ENCODE data around the gene DIPK1C.

The DIPK1C gene

DNA sequence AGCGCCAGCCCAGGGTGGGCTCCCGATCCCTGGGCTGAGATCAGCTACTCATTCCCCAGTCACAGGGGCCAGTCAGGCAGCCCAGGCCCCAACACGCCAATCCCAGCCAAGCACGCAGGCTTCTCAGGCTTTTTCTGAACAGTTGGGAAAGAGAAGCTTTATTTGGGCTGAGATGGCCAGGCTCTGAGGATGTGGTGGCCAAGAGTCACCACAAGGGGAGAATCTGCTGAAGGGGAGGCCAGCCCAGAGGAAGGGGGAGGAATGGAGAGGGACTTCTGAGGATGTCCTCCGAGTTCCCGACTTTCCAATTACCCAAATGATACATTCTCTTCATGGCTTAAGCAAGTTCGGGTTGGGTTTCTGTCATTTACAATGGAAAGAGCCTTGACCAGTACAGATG, 2.8 kb upstream of the DIPK1C start:
- Histone ChIP-seq H3K9me3 (ENCODE audit: control insufficient read depth, insufficient read depth, low read length) (no peaks in the 10 kb centered on the region), H3K9ac (ENCODE audit: low read depth, low read length) (no peak overlapping the region), H3K36me3 (ENCODE audit: control insufficient read depth, insufficient read depth, low read length) (no peaks in the 10 kb centered on the region), H3K4me1 (ENCODE audit: control insufficient read depth, insufficient read depth, low read length) (no peaks in the 10 kb centered on the region), H3K4me3 (ENCODE audit: low read depth, low read length) (no peak overlapping the region), H3K27me3 (ENCODE audit: control insufficient read depth, insufficient read depth, low read length) (peaks cover 45% of the 10 kb centered on the region)

DNA sequence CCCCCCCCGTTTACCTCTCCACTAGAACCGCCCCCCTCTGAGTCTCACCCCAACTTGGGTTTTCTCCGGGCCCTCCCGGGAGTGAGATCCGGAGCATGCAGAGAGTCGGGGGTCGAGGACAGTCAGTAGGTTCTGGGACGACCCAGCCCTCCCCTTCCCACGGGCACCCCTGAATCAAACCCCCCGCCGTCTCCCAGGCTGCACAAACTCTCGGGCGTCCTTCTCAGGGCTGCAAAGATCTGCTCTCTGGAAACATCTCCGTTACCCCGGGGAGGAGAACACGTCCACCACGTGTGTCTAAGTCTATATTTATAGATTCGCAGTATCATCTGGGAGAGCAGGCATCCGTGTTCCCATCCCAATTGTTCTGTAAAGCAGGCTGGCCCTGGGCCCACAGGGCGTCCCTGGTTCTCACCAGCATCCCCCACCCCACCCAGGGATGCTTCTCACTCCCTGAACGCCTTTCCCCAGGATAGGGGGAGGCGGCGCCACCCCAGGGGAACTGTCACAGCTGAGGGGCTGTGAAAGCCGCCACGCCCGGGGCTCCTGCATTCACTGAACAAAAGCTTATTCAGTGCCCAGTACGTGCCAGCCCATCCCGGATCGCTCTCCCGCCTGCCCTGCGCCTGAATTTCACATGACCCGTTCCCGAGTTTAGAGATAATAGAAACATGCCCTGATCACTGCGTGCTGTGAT, 765 bp upstream of the DIPK1C start:
- Histone ChIP-seq H3K27me3 (ENCODE audit: control insufficient read depth, insufficient read depth, low read length) (peaks cover 54% of the 10 kb centered on the region), H3K9ac (ENCODE audit: low read depth, low read length) (no peak overlapping the region), H3K4me3 (ENCODE audit: low read depth, low read length) (peak overlapping the region; percentile 39), H3K4me1 (ENCODE audit: control insufficient read depth, insufficient read depth, low read length) (no peaks in the 10 kb centered on the region), H3K36me3 (ENCODE audit: control insufficient read depth, insufficient read depth, low read length) (no peaks in the 10 kb centered on the region), H3K9me3 (ENCODE audit: control insufficient read depth, insufficient read depth, low read length) (no peaks in the 10 kb centered on the region)

DNA sequence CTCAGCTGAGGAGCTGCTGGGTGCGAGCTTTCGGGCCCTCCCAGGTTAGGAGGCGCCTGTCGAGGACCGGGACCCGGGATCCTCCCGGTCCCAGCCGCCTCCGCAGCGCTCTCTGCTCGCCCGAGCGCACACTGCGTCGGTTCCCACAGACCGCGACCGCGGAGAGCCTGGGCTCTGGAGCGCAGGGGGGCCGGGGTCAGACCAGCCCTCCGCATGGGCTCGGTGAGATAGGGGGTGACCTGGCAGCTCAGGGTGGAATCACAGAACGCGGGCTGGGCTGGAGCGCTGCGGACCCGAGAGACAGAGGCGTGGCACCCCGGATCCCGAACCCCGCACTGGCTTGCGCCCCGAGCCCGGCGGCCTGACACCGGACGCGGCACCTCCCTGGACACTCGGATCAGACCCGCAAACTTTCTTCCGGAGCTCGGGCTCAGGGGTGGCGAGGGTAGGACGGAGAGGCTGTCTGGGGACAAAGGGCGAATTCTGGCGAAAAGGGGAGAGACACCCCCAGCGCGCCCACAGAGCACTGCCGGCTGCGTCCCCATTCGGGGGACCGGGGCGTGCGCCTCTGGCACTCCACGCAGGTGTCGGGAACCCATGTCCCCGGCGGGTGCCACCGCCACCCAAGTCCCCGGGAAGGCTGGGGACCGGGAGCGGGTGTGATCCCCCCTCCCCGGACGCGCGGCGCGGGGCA, 612 bp downstream of the DIPK1C start:
- peaks cover 54% of the 10 kb centered on the region for H3K27me3 ChIP-seq (ENCODE audit: control insufficient read depth, insufficient read depth, low read length)
- peak overlapping the region; percentile 56 for H3K4me3 ChIP-seq (ENCODE audit: low read depth, low read length)

DNA sequence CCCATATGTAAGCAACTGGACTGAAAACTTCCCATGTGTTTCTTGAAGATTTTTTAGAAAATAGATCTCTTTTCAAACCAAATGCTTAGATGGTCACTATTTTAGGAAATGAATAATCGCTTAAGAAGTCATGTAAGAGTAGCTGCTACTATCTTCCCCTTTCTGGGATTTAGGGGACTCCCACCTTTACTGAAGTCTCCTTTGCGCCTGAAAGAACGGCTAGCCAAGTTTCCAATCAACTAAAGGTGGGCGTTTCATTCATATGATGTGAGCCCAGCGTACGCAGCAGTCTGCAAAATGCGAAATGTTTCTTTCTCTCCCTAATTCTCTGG, 1.1 kb downstream of the DIPK1C start:
- H3K27me3 ChIP-seq (ENCODE audit: control insufficient read depth, insufficient read depth, low read length) = peaks cover 54% of the 10 kb centered on the region
- no peaks in the 10 kb centered on the region for H3K36me3 ChIP-seq (ENCODE audit: control insufficient read depth, insufficient read depth, low read length)
- H3K9me3 ChIP-seq (ENCODE audit: control insufficient read depth, insufficient read depth, low read length) = no peaks in the 10 kb centered on the region
- no peak overlapping the region for H3K9ac ChIP-seq (ENCODE audit: low read depth, low read length)
- no peaks in the 10 kb centered on the region for H3K4me1 ChIP-seq (ENCODE audit: control insufficient read depth, insufficient read depth, low read length)
- H3K4me3 ChIP-seq (ENCODE audit: low read depth, low read length) = peak overlapping the region; percentile 56

More for the DNA sequence above, 612 bp downstream of the DIPK1C start:
- Histone ChIP-seq H3K36me3 (ENCODE audit: control insufficient read depth, insufficient read depth, low read length) (no peaks in the 10 kb centered on the region), H3K4me1 (ENCODE audit: control insufficient read depth, insufficient read depth, low read length) (no peaks in the 10 kb centered on the region), H3K9ac (ENCODE audit: low read depth, low read length) (no peak overlapping the region), H3K9me3 (ENCODE audit: control insufficient read depth, insufficient read depth, low read length) (no peaks in the 10 kb centered on the region)

DNA sequence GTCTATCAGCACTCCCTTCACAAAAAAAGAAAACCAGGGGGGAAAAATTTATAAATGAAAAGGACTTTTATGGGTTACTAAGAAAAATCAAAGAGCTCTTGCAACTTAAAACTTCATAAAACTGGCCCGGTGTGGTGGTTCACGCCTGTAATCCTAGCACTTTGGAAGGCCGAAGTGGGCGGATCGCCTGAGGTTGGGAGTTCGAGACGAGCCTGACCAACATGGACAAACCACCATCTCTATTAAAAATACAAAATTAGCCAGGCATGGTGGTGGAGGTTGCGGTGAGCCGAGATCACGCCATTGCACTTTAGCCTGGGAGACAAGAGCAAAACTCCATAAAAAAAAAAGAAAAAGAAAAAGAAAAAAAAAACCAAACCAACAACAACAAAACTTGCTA, 1.7 kb downstream of the DIPK1C start:
- peaks cover 54% of the 10 kb centered on the region for H3K27me3 ChIP-seq (ENCODE audit: control insufficient read depth, insufficient read depth, low read length)
- H3K9ac ChIP-seq (ENCODE audit: low read depth, low read length) = no peak overlapping the region
- no peak overlapping the region for H3K4me3 ChIP-seq (ENCODE audit: low read depth, low read length)
- H3K9me3 ChIP-seq (ENCODE audit: control insufficient read depth, insufficient read depth, low read length) = no peaks in the 10 kb centered on the region
- H3K4me1 ChIP-seq (ENCODE audit: control insufficient read depth, insufficient read depth, low read length) = no peaks in the 10 kb centered on the region
- no peaks in the 10 kb centered on the region for H3K36me3 ChIP-seq (ENCODE audit: control insufficient read depth, insufficient read depth, low read length)

DNA sequence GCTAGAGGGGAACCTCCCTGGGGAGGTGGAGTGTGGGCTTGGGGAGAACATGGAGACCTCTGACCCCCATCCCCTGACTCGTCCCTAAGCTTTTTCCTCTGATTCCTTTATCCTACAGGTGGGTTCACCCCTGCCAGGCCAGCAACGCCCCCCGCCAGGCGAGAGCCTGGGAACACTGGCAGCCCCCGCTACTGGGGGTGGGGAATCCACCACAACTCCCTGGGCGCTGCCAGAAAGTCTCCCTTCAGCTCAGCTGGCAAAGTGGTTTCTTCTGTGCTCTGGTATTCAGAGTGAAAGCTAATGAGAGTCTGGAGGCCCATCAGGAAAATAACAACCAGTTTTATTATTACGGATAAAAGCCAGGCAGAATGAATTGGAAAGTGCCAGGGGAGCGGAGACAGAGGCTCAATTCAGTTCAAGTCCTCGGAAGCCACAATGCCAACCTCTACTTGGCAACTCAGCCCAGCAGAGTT, 2.8 kb downstream of the DIPK1C start:
- H3K27me3 ChIP-seq (ENCODE audit: control insufficient read depth, insufficient read depth, low read length) = peaks cover 49% of the 10 kb centered on the region
- no peaks in the 10 kb centered on the region for H3K36me3 ChIP-seq (ENCODE audit: control insufficient read depth, insufficient read depth, low read length)
- H3K4me3 ChIP-seq (ENCODE audit: low read depth, low read length) = no peak overlapping the region
- no peaks in the 10 kb centered on the region for H3K9me3 ChIP-seq (ENCODE audit: control insufficient read depth, insufficient read depth, low read length)
- no peak overlapping the region for H3K9ac ChIP-seq (ENCODE audit: low read depth, low read length)
- no peaks in the 10 kb centered on the region for H3K4me1 ChIP-seq (ENCODE audit: control insufficient read depth, insufficient read depth, low read length)

DNA sequence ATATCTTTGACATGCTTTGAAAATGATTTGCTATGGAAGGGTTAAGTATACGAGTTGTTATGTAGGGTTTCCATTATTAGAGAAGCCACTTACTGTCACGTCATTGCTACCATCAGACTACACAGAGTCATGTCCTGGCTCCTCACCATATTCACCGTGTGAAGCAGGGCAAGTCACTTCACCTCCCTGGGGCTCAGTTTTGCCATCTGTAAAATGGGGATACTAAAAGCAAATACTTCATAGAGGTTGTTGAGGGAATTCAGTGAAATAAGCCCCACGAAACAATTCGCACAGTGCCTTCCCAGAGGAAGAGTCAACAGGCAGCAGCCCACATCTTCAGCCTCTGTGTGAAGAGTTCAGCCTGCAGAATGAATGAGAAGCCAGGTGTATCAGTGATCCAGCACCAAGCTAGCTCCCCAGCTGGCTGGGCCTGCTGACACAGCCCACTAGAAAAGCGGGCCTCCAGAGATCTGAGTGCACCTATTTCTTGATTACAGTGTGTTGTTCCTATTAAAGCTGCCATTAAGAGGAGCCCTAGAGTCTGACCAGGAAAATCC, 3.4 kb downstream of the DIPK1C start:
- no peaks in the 10 kb centered on the region for H3K4me1 ChIP-seq (ENCODE audit: control insufficient read depth, insufficient read depth, low read length)

DNA sequence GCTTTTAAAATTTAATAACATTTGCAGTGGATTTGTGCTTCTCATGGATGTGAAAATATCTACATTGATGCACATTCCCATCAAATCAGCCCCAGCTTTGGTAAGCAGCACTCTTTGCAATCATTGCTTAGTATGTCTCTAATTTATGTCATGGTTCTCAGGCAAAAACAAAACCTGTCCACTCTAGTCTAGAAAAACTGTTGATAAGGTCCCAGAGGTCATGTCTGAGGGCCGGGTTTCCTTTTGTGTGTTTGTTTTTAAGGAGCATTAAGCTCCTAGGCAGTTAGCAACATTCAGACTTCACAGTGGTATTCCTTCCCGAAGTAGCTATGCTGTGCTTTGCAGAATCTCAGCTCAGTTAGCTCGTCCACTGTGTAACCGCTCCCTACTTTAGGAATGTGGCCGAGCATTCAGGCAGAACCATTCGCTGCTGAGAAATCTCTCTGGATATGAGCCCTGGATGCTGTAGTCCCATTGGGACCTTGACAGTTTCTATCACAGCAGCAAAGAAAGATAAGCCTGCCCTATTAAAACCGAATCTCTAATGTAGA, 4.0 kb downstream of the DIPK1C start:
- Histone ChIP-seq H3K9me3 (ENCODE audit: control insufficient read depth, insufficient read depth, low read length) (no peaks in the 10 kb centered on the region), H3K27me3 (ENCODE audit: control insufficient read depth, insufficient read depth, low read length) (peaks cover 37% of the 10 kb centered on the region), H3K4me1 (ENCODE audit: control insufficient read depth, insufficient read depth, low read length) (no peaks in the 10 kb centered on the region), H3K36me3 (ENCODE audit: control insufficient read depth, insufficient read depth, low read length) (no peaks in the 10 kb centered on the region), H3K4me3 (ENCODE audit: low read depth, low read length) (no peak overlapping the region), H3K9ac (ENCODE audit: low read depth, low read length) (no peak overlapping the region)

More for the DNA sequence above, 3.4 kb downstream of the DIPK1C start:
- Histone ChIP-seq H3K27me3 (ENCODE audit: control insufficient read depth, insufficient read depth, low read length) (peaks cover 43% of the 10 kb centered on the region), H3K4me3 (ENCODE audit: low read depth, low read length) (no peak overlapping the region), H3K9me3 (ENCODE audit: control insufficient read depth, insufficient read depth, low read length) (no peaks in the 10 kb centered on the region), H3K9ac (ENCODE audit: low read depth, low read length) (no peak overlapping the region), H3K36me3 (ENCODE audit: control insufficient read depth, insufficient read depth, low read length) (no peaks in the 10 kb centered on the region)

DNA sequence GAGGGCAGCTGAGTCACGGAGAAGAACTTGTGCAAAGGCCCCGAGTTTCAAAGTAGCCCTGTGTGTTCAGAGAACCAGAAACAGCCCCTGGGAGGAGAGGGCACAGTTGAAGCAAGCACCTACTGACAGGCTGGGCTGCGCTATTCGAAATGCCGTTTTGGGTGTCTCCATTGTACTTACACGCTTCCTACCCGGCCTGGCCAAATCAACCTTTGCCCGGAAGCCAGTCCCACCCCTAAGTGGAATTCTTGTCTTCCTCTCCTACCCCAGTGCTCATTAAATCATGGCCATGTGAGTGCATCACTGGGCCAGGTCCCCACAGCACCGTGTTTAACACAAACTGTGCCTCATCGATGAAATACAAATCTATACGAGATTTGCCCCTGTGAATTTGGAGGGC, 6.0 kb downstream of the DIPK1C start:
- no peak overlapping the region for H3K4me3 ChIP-seq (ENCODE audit: low read depth, low read length)
- H3K9me3 ChIP-seq (ENCODE audit: control insufficient read depth, insufficient read depth, low read length) = no peaks in the 10 kb centered on the region
- peaks cover 21% of the 10 kb centered on the region for H3K27me3 ChIP-seq (ENCODE audit: control insufficient read depth, insufficient read depth, low read length)
- H3K4me1 ChIP-seq (ENCODE audit: control insufficient read depth, insufficient read depth, low read length) = no peaks in the 10 kb centered on the region
- no peaks in the 10 kb centered on the region for H3K36me3 ChIP-seq (ENCODE audit: control insufficient read depth, insufficient read depth, low read length)
- H3K9ac ChIP-seq (ENCODE audit: low read depth, low read length) = no peak overlapping the region

DNA sequence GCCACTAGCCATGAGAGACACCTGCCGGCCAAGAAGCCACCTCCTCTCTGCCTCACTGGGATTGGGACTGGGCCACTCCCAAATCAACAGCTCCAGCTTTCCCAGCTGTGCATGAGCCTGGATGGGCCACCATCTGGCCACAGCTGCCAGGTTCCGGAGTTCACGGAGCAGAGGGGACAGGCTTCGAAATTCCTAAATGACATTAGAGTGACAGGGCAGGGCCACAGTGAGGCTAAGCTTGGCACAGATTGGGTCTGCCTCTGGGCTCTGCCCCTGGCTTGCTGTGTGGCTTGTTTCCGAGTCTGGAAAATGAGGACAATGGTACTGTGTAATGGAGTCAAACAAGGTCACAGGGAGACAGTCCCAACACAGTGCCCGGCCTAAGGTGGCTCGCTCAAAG, 6.5 kb downstream of the DIPK1C start:
- H3K9ac ChIP-seq (ENCODE audit: low read depth, low read length) = no peak overlapping the region
- no peaks in the 10 kb centered on the region for H3K4me1 ChIP-seq (ENCODE audit: control insufficient read depth, insufficient read depth, low read length)
- H3K27me3 ChIP-seq (ENCODE audit: control insufficient read depth, insufficient read depth, low read length) = peaks cover 16% of the 10 kb centered on the region
- H3K36me3 ChIP-seq (ENCODE audit: control insufficient read depth, insufficient read depth, low read length) = no peaks in the 10 kb centered on the region
- H3K9me3 ChIP-seq (ENCODE audit: control insufficient read depth, insufficient read depth, low read length) = no peaks in the 10 kb centered on the region
- H3K4me3 ChIP-seq (ENCODE audit: low read depth, low read length) = no peak overlapping the region

DNA sequence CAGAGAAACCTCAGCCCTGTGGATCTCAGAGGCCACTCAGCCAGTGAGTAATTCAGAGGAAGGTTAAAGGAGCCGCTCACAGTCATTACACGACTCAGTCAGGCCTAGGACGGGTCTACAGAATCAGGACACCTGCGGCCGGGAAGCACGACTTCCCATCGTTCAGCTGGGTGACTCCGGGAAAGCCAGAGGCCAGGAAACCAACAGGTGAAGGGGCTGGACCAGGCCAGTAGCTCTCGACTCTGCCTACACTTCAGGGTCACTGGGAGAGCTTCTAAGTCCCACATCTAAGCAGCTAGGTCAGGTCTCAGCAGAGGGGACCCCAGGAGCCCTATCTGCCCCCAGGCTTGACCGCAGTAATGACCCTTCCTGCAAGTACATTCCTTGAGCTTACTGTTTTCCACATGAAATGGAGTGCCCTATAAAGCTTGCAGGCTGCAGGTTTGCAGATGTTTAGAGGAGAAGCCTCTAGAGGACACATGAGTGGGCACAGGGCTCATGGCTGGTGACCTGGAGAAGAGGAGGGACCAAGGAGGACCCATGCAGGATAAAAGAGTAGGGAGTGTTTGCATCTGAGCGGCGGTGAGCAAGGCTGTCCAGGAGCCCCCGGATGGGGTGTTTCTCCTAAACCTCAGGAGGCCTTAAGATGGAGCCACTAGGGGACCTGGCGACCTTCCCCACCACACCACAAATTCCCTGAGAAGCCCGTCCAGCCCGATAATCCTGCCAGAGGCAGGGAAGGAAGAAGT, 9.5 kb downstream of the DIPK1C start:
- no peak overlapping the region for H3K4me3 ChIP-seq (ENCODE audit: low read depth, low read length)
- no peaks in the 10 kb centered on the region for H3K36me3 ChIP-seq (ENCODE audit: control insufficient read depth, insufficient read depth, low read length)
- no peaks in the 10 kb centered on the region for H3K27me3 ChIP-seq (ENCODE audit: control insufficient read depth, insufficient read depth, low read length)
- H3K9ac ChIP-seq (ENCODE audit: low read depth, low read length) = no peak overlapping the region
- no peaks in the 10 kb centered on the region for H3K4me1 ChIP-seq (ENCODE audit: control insufficient read depth, insufficient read depth, low read length)
- no peaks in the 10 kb centered on the region for H3K9me3 ChIP-seq (ENCODE audit: control insufficient read depth, insufficient read depth, low read length)

All from iPS-15b (cell line).